Caco-2 (cell line): Measurements from ENCODE around the gene ZNF425. TPM values are rescaled to one million over a fixed set of nuclear protein-coding genes. Genes with fewer than 3 reads are reported as not detected.

ENCODE experiments used
- BruUV-seq: library from RNA; stranded (reverse); fragments of 400-500 nt; replicated peaks from 2 replicates; lab custom pipeline; 2021; lab: Mats Ljungman, UMichigan
- CTCF ChIA-PET: fragments of 300-600 bp; sonication (Branson Sonifier 250); formaldehyde crosslinking; loops from one replicate; lab custom pipeline; 2022; ENCODE audit warnings: antibody characterized with exemption; lab: Charles Lee
- POLR2A ChIA-PET: fragments of 300-600 bp; sonication (Branson Sonifier 250); formaldehyde crosslinking; loops from one replicate; lab custom pipeline; 2022; ENCODE audit warnings: antibody characterized with exemption; lab: Charles Lee
- DNase-seq, 2 experiments: peaks; one replicate each; pipeline versions ENCODE4 v3.0.0 to v3.0.0-alpha.2; 2020 to 2022
- H3K27me3 ChIP-seq: replicated peaks from 2 replicates; pipeline ENCODE4 v1.6.0; 2011; ENCODE audit warnings: low read length; ENCODE audit not compliant: control insufficient read depth, insufficient read depth
- H3K36me3 ChIP-seq: 2 replicates; pipeline ENCODE4 v1.5.1; 2011; ENCODE audit warnings: low read length; ENCODE audit not compliant: control insufficient read depth, insufficient read depth
- H3K4me1 ChIP-seq: fragments of 250-450 bp; sonication (Bioruptor Pico); 2 replicates; pipeline ENCODE4 v1.5.1; 2020; ENCODE audit warnings: mild to moderate bottlenecking
- H3K4me3 ChIP-seq: 2 replicates; pipeline ENCODE4 v1.5.1; 2011; ENCODE audit warnings: low read depth, mild to moderate bottlenecking, control low read depth, low read length
- H3K9me3 ChIP-seq: fragments of 250-450 bp; sonication (Bioruptor Pico); 2 replicates; pipeline ENCODE4 v1.5.1; 2020; ENCODE audit warnings: mild to moderate bottlenecking, moderate library complexity
- H3K27ac Mint-ChIP-seq: one replicate; pipeline ENCODE4 v1.8.0; 2022; ENCODE audit warnings: mixed read lengths; ENCODE audit not compliant: unreplicated experiment
- H3K27me3 Mint-ChIP-seq: one replicate; pipeline ENCODE4 v1.8.0; 2022; ENCODE audit warnings: mixed read lengths; ENCODE audit not compliant: insufficient read depth, unreplicated experiment
- H3K36me3 Mint-ChIP-seq: one replicate; pipeline ENCODE4 v1.8.0; 2022; ENCODE audit warnings: mild to moderate bottlenecking, mixed read lengths; ENCODE audit not compliant: insufficient read depth, unreplicated experiment
- H3K4me1 Mint-ChIP-seq: one replicate; pipeline ENCODE4 v1.8.0; 2022; ENCODE audit warnings: low read depth, mixed read lengths; ENCODE audit not compliant: unreplicated experiment
- H3K4me3 Mint-ChIP-seq: one replicate; pipeline ENCODE4 v1.8.0; 2022; ENCODE audit warnings: mild to moderate bottlenecking, moderate library complexity, mixed read lengths; ENCODE audit not compliant: unreplicated experiment
- H3K9me3 Mint-ChIP-seq: one replicate; pipeline ENCODE4 v1.8.0; 2022; ENCODE audit warnings: mixed read lengths; ENCODE audit not compliant: unreplicated experiment
- CTCF ChIP-seq, 2 experiments: fragments of 200-600 bp in 1 of 2; IDR thresholded peaks; 1 replicate in 1 of 2; 2 replicates in 1 of 2; pipeline versions ENCODE4 v1.5.1 to v1.8.0; 2011 to 2022; ENCODE audit warnings: antibody characterized with exemption in 1 of 2, control low read depth in 1 of 2, inconsistent platforms in 1 of 2, low read depth in 1 of 2, low read length in 1 of 2, mild to moderate bottlenecking in 1 of 2, moderate library complexity in 1 of 2; ENCODE audit not compliant: insufficient read depth in 1 of 2, severe bottlenecking in 1 of 2, unreplicated experiment in 1 of 2
- intact Hi-C: fragments of 100-400 bp; cut with micrococcal nuclease; formaldehyde crosslinking; loops from one replicate; pipeline ENCODE4 v1.10.0; 2022; ENCODE audit not compliant: unreplicated experiment
- total RNA-seq: library from RNA; stranded (reverse); gene quantifications from 2 replicates; pipeline ENCODE4 v1.2.3, GENCODE V29; 2022

The ZNF425 gene
- total RNA-seq, 1 experiment from 2014 or later: 4.0 TPM

- H3K36me3 Mint-ChIP-seq: peaks cover 18% of the 10 kb centered on the region
These were observed 7.0 kb upstream of the ZNF425 start for GRCh38 chr7:149133028-149133710.

GRCh38 chr7:149130572-149131198, 4.6 kb upstream of the ZNF425 start:
- intact Hi-C loops: no loop called here
- peaks cover 26% of the 10 kb centered on the region for H3K36me3 Mint-ChIP-seq
- H3K4me1 Mint-ChIP-seq: peaks cover 11% of the 10 kb centered on the region
- no peak for DNase-seq
- no peak overlapping the region for H3K4me3 Mint-ChIP-seq
- no peaks in the 10 kb centered on the region for H3K27me3 Mint-ChIP-seq
- ChIA-PET POLR2A (no interaction called here), CTCF (no interaction called here)
- no peak for TF ChIP-seq CTCF (IDR thresholded peaks at IDR 0.05; ENCODE audit: insufficient read depth in 1 of 2, low read depth in 1 of 2, low read length in 1 of 2, severe bottlenecking in 1 of 2, unreplicated experiment in 1 of 2)
- Histone ChIP-seq H3K36me3 (no peaks in the 10 kb centered on the region), H3K4me1 (no peaks in the 10 kb centered on the region), H3K4me3 (no peak overlapping the region), H3K27me3 (no peaks in the 10 kb centered on the region), H3K9me3 (peaks cover 19% of the 10 kb centered on the region)
- peaks cover 10% of the 10 kb centered on the region for H3K9me3 Mint-ChIP-seq
- TSS peak; percentile 7 for BruUV-seq
- H3K27ac Mint-ChIP-seq: peak overlapping the region; percentile 18

More at GRCh38 chr7:149133028-149133710, 7.0 kb upstream of the ZNF425 start:
- no peaks in the 10 kb centered on the region for H3K27me3 ChIP-seq
- Mint-ChIP-seq H3K4me1 (peaks cover 4% of the 10 kb centered on the region), H3K4me3 (no peak overlapping the region), H3K27ac (no peak overlapping the region), H3K9me3 (peaks cover 10% of the 10 kb centered on the region), H3K27me3 (no peaks in the 10 kb centered on the region)
- no peak for TF ChIP-seq CTCF (IDR thresholded peaks at IDR 0.05; ENCODE audit: insufficient read depth in 1 of 2, low read depth in 1 of 2, low read length in 1 of 2, severe bottlenecking in 1 of 2, unreplicated experiment in 1 of 2)
- H3K36me3 ChIP-seq: no peaks in the 10 kb centered on the region
- intact Hi-C loops: no loop called here
- H3K9me3 ChIP-seq: peaks cover 19% of the 10 kb centered on the region
- POLR2A ChIA-PET: no interaction called here
- no peaks in the 10 kb centered on the region for H3K4me1 ChIP-seq
- CTCF ChIA-PET: interaction anchor here (0.7 kb wide), 1 partner anchor 11 kb away, joined by 4 read pairs; no protein-coding TSS in a partner anchor
- DNase-seq: no peak
- no TSS peak for BruUV-seq
- no peak overlapping the region for H3K4me3 ChIP-seq

GRCh38 chr7:149126662-149127266, 640 bp upstream of the ZNF425 start:
- CTCF ChIA-PET: interaction anchor here (0.8 to 2.2 kb wide), 2 partner anchors 9 to 20 kb away, joined by 3 to 17 read pairs; partner anchors contain the start of gene ZNF398

More at GRCh38 chr7:149126662-149127266, 640 bp upstream of the ZNF425 start:
- peak overlapping the region; percentile 75 for H3K4me3 Mint-ChIP-seq
- H3K36me3 ChIP-seq: no peaks in the 10 kb centered on the region
- peaks cover 43% of the 10 kb centered on the region for H3K36me3 Mint-ChIP-seq
- peak overlapping the region; percentile 74 for H3K4me3 ChIP-seq
- no peak for TF ChIP-seq CTCF (IDR thresholded peaks at IDR 0.05; ENCODE audit: insufficient read depth in 1 of 2, low read depth in 1 of 2, low read length in 1 of 2, severe bottlenecking in 1 of 2, unreplicated experiment in 1 of 2)
- peaks cover 10% of the 10 kb centered on the region for H3K9me3 Mint-ChIP-seq
- POLR2A ChIA-PET: interaction anchor here (1.6 kb wide), 1 partner anchor 21 kb away, joined by 4 read pairs; the partner anchor contains the start of gene ZNF398
- DNase-seq: peak in 1 of 2 experiments; percentile 59
- peaks cover 11% of the 10 kb centered on the region for H3K4me1 Mint-ChIP-seq
- peaks cover 18% of the 10 kb centered on the region for H3K9me3 ChIP-seq
- H3K27me3 ChIP-seq: no peaks in the 10 kb centered on the region
- H3K4me1 ChIP-seq: peaks cover 7% of the 10 kb centered on the region; the same call in 1 of the 2 replicates
- H3K27me3 Mint-ChIP-seq: no peaks in the 10 kb centered on the region
- no TSS peak for BruUV-seq
- intact Hi-C loops: loop anchor here (1.0 to 2.0 kb wide), 4 partner anchors 21 to 98 kb away; partner anchors contain the start of genes PDIA4 and ZNF398
- H3K27ac Mint-ChIP-seq: peak overlapping the region; percentile 84
